ENCODE measurements around the gene PSME2.

The PSME2 gene

GRCh38 chr14:24151404-24152080 is 5.1 kb upstream of the PSME2 start:
- H3K4me1 Mint-ChIP-seq (ENCODE audit: low read depth): peaks cover 29% of the 10 kb centered on the region
- no peak overlapping the region for H3K4me3 Mint-ChIP-seq
- H3K27ac Mint-ChIP-seq: no peak overlapping the region
- peaks cover 95% of the 10 kb centered on the region for H3K36me3 Mint-ChIP-seq (ENCODE audit: low read depth)
- H3K9me3 Mint-ChIP-seq: no peaks in the 10 kb centered on the region
- H3K27me3 Mint-ChIP-seq: no peaks in the 10 kb centered on the region
- intact Hi-C loops (cut with micrococcal nuclease): no loop called here

DNA sequence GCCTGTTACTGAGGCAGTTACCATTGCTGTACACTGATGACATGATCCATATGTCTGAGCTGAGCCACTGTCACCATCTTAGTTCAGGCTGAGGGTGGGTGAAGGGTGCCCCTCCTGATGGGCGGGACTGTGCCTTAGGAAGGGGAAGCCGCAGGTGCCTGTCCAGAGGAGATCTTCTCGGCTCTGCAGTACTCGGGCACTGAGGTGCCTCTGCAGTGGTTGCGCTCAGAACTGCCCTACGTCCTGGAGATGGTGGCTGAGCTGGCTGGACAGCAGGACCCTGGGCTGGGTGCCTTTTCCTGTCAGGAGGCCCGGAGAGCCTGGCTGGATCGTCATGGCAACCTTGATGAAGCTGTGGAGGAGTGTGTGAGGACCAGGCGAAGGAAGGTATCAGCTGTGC is 4.6 kb upstream of the PSME2 start:
- H3K27me3 Mint-ChIP-seq: no peaks in the 10 kb centered on the region

GRCh38 chr14:24150567-24150966 is 4.2 kb upstream of the PSME2 start:
- peaks cover 37% of the 10 kb centered on the region for H3K4me1 Mint-ChIP-seq (ENCODE audit: low read depth)
- H3K27me3 Mint-ChIP-seq: no peaks in the 10 kb centered on the region
- intact Hi-C loops (cut with micrococcal nuclease): no loop called here
- no peaks in the 10 kb centered on the region for H3K9me3 Mint-ChIP-seq
- H3K27ac Mint-ChIP-seq: no peak overlapping the region
- no peak overlapping the region for H3K4me3 Mint-ChIP-seq
- H3K36me3 Mint-ChIP-seq (ENCODE audit: low read depth): peaks cover 93% of the 10 kb centered on the region

More for the DNA sequence above, 4.6 kb upstream of the PSME2 start:
- no peak overlapping the region for H3K4me3 Mint-ChIP-seq
- no peaks in the 10 kb centered on the region for H3K9me3 Mint-ChIP-seq
- peaks cover 33% of the 10 kb centered on the region for H3K4me1 Mint-ChIP-seq (ENCODE audit: low read depth)
- intact Hi-C loops (cut with micrococcal nuclease): no loop called here
- H3K27ac Mint-ChIP-seq: no peak overlapping the region
- H3K36me3 Mint-ChIP-seq (ENCODE audit: low read depth): peaks cover 95% of the 10 kb centered on the region

- Mint-ChIP-seq H3K27ac (no peak overlapping the region), H3K4me1 (ENCODE audit: low read depth) (peaks cover 42% of the 10 kb centered on the region), H3K27me3 (no peaks in the 10 kb centered on the region), H3K4me3 (no peak overlapping the region), H3K9me3 (no peaks in the 10 kb centered on the region), H3K36me3 (ENCODE audit: low read depth) (peaks cover 93% of the 10 kb centered on the region)
- intact Hi-C loops (cut with micrococcal nuclease): no loop called here
Observed at GRCh38 chr14:24150061-24150460, 3.7 kb upstream of the PSME2 start.

GRCh38 chr14:24149302-24149969 is 3.0 kb upstream of the PSME2 start:
- Mint-ChIP-seq H3K27ac (no peak overlapping the region), H3K4me3 (no peak overlapping the region), H3K27me3 (no peaks in the 10 kb centered on the region), H3K4me1 (ENCODE audit: low read depth) (peaks cover 49% of the 10 kb centered on the region), H3K36me3 (ENCODE audit: low read depth) (peaks cover 93% of the 10 kb centered on the region), H3K9me3 (no peaks in the 10 kb centered on the region)
- intact Hi-C loops (cut with micrococcal nuclease): no loop called here

DNA sequence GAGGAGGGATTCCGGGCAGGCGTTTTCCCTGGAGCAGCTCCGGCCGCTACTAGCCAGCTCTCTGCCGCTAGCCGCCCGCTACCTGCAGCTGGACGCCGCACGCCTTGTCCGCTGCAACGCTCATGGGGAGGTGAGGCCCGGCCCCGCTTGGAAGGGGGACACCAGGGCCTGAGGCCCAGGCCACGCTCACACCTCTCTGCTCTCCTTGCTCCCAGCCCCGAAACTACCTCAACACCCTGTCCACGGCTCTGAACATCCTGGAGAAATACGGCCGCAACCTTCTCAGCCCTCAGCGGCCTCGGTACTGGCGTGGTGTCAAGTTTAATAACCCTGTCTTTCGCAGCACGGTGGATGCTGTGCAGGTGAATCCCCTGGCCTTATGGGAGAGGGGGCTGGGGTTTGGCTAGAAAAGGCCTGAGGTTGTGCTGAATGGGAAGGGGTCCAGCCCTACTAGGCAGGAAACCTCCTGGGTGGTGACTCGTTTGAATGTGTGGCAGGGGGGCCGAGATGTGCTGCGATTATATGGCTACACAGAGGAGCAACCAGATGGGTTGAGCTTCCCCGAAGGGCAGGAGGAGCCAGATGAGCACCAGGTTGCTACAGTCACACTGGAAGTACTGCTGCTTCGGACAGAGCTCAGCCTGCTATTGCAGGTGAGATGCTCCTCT is 1.5 kb upstream of the PSME2 start:
- intact Hi-C loops (cut with micrococcal nuclease): loop anchor here (1.0 to 2.0 kb wide), 4 partner anchors 13 to 85 kb away; partner anchors contain the start of genes DCAF11, GMPR2, IPO4 and IRF9
- no peaks in the 10 kb centered on the region for H3K9me3 Mint-ChIP-seq
- peak overlapping the region; percentile 91 for H3K27ac Mint-ChIP-seq
- peak overlapping the region; percentile 98 for H3K4me3 Mint-ChIP-seq
- peaks cover 54% of the 10 kb centered on the region for H3K4me1 Mint-ChIP-seq (ENCODE audit: low read depth)
- H3K36me3 Mint-ChIP-seq (ENCODE audit: low read depth): peaks cover 96% of the 10 kb centered on the region
- H3K27me3 Mint-ChIP-seq: no peaks in the 10 kb centered on the region

GRCh38 chr14:24146978-24147760 is 759 bp upstream of the PSME2 start, which contains the start of gene RNF31:
RNF31 (plus strand) TSS chr14:24147498; CDS start chr14:24147699, 201 bp downstream.
- peaks cover 94% of the 10 kb centered on the region for H3K36me3 Mint-ChIP-seq (ENCODE audit: low read depth)
- H3K27ac Mint-ChIP-seq: peak within 1 kb of the TSS; percentile 91
- peak within 1 kb of the TSS; percentile 98 for H3K4me3 Mint-ChIP-seq
- intact Hi-C loops (cut with micrococcal nuclease): loop anchor here (1.0 to 2.0 kb wide), 4 partner anchors 14 to 86 kb away; partner anchors contain the start of genes DCAF11, GMPR2, IPO4 and IRF9
- H3K9me3 Mint-ChIP-seq: no peaks in the 10 kb centered on the region
- no peaks in the 10 kb centered on the region for H3K27me3 Mint-ChIP-seq
- H3K4me1 Mint-ChIP-seq (ENCODE audit: low read depth): peaks cover 59% of the 10 kb centered on the region

DNA sequence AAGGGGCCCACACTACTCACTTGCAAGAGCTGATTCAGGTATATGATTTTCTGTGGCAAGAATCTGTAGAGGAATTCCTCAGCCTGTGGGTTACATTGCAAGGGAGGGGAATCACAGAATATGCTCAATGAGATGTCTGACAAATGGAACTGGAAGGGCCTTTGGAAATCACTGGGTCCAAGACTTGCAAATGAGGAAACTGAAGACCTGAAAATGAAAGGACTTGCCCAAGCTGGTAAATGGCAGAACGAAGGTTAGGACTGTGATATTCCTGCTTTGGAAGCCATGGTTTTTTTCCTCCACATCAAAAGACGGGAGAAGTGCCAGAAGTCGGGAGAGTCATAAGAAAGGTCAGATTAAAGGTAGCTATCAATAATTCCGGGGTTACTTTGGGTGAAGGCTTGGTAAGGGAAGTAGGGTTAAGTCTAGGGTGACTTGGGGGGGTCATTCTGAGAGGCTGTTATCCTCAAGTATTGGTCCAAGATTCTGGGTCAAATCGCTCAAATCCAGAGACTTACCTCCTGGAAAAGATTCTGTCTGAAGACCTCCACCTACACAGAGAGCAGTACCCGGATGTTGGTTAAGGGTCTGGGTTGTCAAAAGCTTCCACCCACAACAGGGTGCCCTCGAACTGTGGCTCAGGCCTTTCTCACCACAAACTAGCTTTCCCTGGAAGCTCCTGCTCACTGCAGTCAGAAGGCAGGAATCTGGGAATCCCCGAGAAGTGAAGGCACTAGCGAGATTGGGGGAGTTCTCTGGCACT is 539 bp downstream of the PSME2 start:
- peaks cover 85% of the 10 kb centered on the region for H3K36me3 Mint-ChIP-seq (ENCODE audit: low read depth)
- H3K27me3 Mint-ChIP-seq: no peaks in the 10 kb centered on the region
- H3K4me1 Mint-ChIP-seq (ENCODE audit: low read depth): peaks cover 67% of the 10 kb centered on the region
- peak overlapping the region; percentile 98 for H3K4me3 Mint-ChIP-seq
- peak overlapping the region; percentile 91 for H3K27ac Mint-ChIP-seq
- H3K9me3 Mint-ChIP-seq: no peaks in the 10 kb centered on the region
- intact Hi-C loops (cut with micrococcal nuclease): loop anchor here (2.0 kb wide), 2 partner anchors 43 to 87 kb away; partner anchors contain the start of genes GMPR2, IPO4 and NEDD8

DNA sequence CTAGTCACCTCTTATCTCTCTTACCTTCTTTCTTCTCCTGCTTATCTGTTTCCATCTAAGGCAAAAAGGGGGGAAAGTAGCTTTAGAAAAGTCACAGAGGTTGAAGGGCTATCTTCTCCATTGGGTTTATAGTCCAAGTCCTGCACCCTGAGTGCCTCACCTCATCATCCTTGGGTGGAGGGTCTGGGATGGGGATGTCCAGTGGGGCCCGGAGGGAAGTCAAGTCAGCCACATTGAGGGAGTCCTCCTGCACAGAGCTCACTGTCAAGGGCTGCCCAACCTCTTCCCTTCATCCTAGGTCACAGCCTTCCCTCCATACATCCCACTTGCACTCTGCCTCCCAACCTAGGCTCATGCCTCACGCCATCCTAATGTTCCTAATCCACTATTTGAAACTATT is 1.2 kb downstream of the PSME2 start:
- intact Hi-C loops (cut with micrococcal nuclease): no loop called here

DNA sequence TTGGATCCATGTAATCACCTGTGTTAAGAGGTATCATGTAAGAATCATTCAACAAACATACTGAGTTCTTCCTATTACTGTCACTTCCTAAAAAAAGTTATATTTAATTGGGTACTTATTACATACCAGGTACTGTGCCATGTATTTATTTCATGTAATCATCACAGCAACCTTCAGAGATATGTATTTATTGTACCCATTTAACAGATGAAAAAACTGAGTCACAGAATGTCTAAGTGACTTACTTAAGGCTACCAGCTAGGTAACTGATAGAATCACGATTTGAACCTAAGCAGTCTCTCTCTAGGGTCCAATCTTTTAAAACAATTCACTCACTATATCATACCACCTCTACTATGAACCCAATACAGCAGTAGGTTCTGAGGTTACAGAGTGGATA is 2.0 kb downstream of the PSME2 start:
- Mint-ChIP-seq H3K9me3 (no peaks in the 10 kb centered on the region), H3K4me3 (no peak overlapping the region), H3K27ac (no peak overlapping the region), H3K27me3 (no peaks in the 10 kb centered on the region), H3K4me1 (ENCODE audit: low read depth) (peaks cover 69% of the 10 kb centered on the region), H3K36me3 (ENCODE audit: low read depth) (peaks cover 80% of the 10 kb centered on the region)
- intact Hi-C loops (cut with micrococcal nuclease): no loop called here

More for the DNA sequence above, 1.2 kb downstream of the PSME2 start:
- no peaks in the 10 kb centered on the region for H3K27me3 Mint-ChIP-seq
- peak overlapping the region; percentile 98 for H3K4me3 Mint-ChIP-seq
- peaks cover 84% of the 10 kb centered on the region for H3K36me3 Mint-ChIP-seq (ENCODE audit: low read depth)
- H3K4me1 Mint-ChIP-seq (ENCODE audit: low read depth): peaks cover 69% of the 10 kb centered on the region
- H3K9me3 Mint-ChIP-seq: no peaks in the 10 kb centered on the region
- H3K27ac Mint-ChIP-seq: peak overlapping the region; percentile 91

GRCh38 chr14:24143511-24143910 is 2.9 kb downstream of the PSME2 start:
- H3K4me1 Mint-ChIP-seq (ENCODE audit: low read depth): peaks cover 69% of the 10 kb centered on the region
- no peak overlapping the region for H3K4me3 Mint-ChIP-seq
- intact Hi-C loops (cut with micrococcal nuclease): no loop called here
- H3K36me3 Mint-ChIP-seq (ENCODE audit: low read depth): peaks cover 80% of the 10 kb centered on the region
- no peaks in the 10 kb centered on the region for H3K9me3 Mint-ChIP-seq
- no peak overlapping the region for H3K27ac Mint-ChIP-seq
- no peaks in the 10 kb centered on the region for H3K27me3 Mint-ChIP-seq

GRCh38 chr14:24141097-24141880 is 5.1 kb downstream of the PSME2 start, which contains the start of gene EMC9:
EMC9 (minus strand) TSS chr14:24141591; CDS start chr14:24141304, 287 bp downstream.
- H3K36me3 Mint-ChIP-seq (ENCODE audit: low read depth): peaks cover 81% of the 10 kb centered on the region

More at GRCh38 chr14:24141097-24141880, 5.1 kb downstream of the PSME2 start, which contains the start of gene EMC9:
- Mint-ChIP-seq H3K9me3 (no peaks in the 10 kb centered on the region), H3K27ac (peak within 1 kb of the TSS; percentile 86), H3K4me1 (ENCODE audit: low read depth) (peaks cover 82% of the 10 kb centered on the region), H3K4me3 (peak within 1 kb of the TSS; percentile 95), H3K27me3 (no peaks in the 10 kb centered on the region)
- intact Hi-C loops (cut with micrococcal nuclease): loop anchor here (1.0 kb wide), 1 partner anchor 27 kb away; the partner anchor contains the start of genes DCAF11 and NRL

Data from dendritic cell treated with granulocyte-macrophage colony-stimulating factor and Interleukin-4, amounts not matched to agents 40 ng/mL and 50 ng/mL, for 4 days (primary cell).